GM19455 (cell line): ENCODE measurements around the gene IQSEC3.

ENCODE experiments used
- ATAC-seq: cut with Tn5 transposase; IDR thresholded peaks from one replicate; pipeline ENCODE4 v1.9.1; 2021; ENCODE audit not compliant: unreplicated experiment

Gene IQSEC3

GRCh38 chr12:195951-196350 is 129.4 kb downstream of the IQSEC3 start:
- ATAC-seq = no peak

GRCh38 chr12:196436-196835 is 129.9 kb downstream of the IQSEC3 start:
- no peak for ATAC-seq

- ATAC-seq = no peak
Measured at GRCh38 chr12:197347-197746, 130.8 kb downstream of the IQSEC3 start.

- ATAC-seq = no peak
Measured at GRCh38 chr12:197911-198695, 131.5 kb downstream of the IQSEC3 start.

- ATAC-seq = no peak
Measured at GRCh38 chr12:198705-199104, 132.1 kb downstream of the IQSEC3 start.

GRCh38 chr12:201361-201760 is 134.8 kb downstream of the IQSEC3 start:
- no peak for ATAC-seq

- ATAC-seq = no peak
Measured at GRCh38 chr12:202081-202731, 135.6 kb downstream of the IQSEC3 start.

- no peak for ATAC-seq
Measured at GRCh38 chr12:203074-203461, 136.5 kb downstream of the IQSEC3 start.

- ATAC-seq = no peak
Measured at GRCh38 chr12:203462-204260, 137.1 kb downstream of the IQSEC3 start.

GRCh38 chr12:204261-204678 is 137.7 kb downstream of the IQSEC3 start:
- ATAC-seq = no peak

- ATAC-seq = no peak
Measured at GRCh38 chr12:205026-205425, 138.5 kb downstream of the IQSEC3 start.

GRCh38 chr12:206746-207440 is 140.3 kb downstream of the IQSEC3 start:
- ATAC-seq = no peak

GRCh38 chr12:207804-208203 is 141.2 kb downstream of the IQSEC3 start:
- ATAC-seq = no peak

GRCh38 chr12:208813-209212 is 142.2 kb downstream of the IQSEC3 start:
- no peak for ATAC-seq

GRCh38 chr12:209246-209645 is 142.7 kb downstream of the IQSEC3 start:
- ATAC-seq = no peak

GRCh38 chr12:209851-210250 is 143.3 kb downstream of the IQSEC3 start:
- no peak for ATAC-seq

GRCh38 chr12:210277-211141 is 143.9 kb downstream of the IQSEC3 start:
- no peak for ATAC-seq

GRCh38 chr12:211142-211465 is 144.5 kb downstream of the IQSEC3 start:
- no peak for ATAC-seq

- no peak for ATAC-seq
Measured at GRCh38 chr12:211639-212414, 145.3 kb downstream of the IQSEC3 start.

GRCh38 chr12:212415-212714 is 145.8 kb downstream of the IQSEC3 start:
- no peak for ATAC-seq
